GM19351 (cell line): ENCODE results near the gene TMEM18.

Experiments used
- ATAC-seq: cut with Tn5 transposase; IDR thresholded peaks from one replicate; pipeline ENCODE4 v1.9.1; 2021; ENCODE audit warnings: mild to moderate bottlenecking, moderate library complexity; ENCODE audit not compliant: unreplicated experiment

Gene TMEM18

DNA sequence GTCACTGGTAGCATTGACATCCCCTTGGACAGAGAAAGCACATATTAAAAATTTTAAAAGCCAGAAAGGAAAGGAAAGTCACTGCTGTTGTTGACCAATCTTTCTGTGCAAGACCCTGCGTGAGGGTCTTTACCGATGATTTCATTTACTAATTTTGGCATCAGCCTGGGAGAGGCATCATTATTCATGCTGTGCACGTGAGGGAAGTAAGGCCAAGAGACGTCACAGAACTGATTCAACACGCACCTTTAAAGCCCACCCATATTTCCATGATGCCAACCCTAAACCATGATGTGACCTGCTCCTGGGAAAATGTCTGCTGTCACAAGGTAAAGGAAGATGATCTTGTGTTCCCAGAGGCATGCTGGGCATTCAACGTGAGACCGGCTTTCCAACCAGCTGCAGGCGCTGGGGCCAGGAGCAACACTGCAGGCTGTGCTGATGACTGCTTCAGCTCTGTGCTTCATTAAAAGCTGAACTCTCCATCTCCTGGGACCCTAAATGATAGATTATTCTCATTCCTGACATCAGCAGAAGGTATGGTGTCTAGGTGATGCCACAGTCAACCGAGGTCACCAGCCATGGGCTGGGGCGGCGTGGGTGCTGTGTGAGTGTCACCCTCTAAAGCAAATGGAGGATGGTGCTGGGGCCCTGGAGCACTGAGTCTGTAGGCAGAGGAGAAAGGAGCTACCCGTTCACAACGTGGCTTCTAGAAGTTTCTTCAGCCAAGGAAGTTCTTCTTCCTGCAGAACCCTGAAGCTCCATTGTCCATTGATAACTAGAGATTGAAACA is 53.9 kb downstream of the TMEM18 start:
- ATAC-seq, result no peak

- no peak for ATAC-seq
Measured at GRCh38 chr2:622357-622756, 54.8 kb downstream of the TMEM18 start.

GRCh38 chr2:621303-622099 is 55.7 kb downstream of the TMEM18 start:
- ATAC-seq, result no peak

DNA sequence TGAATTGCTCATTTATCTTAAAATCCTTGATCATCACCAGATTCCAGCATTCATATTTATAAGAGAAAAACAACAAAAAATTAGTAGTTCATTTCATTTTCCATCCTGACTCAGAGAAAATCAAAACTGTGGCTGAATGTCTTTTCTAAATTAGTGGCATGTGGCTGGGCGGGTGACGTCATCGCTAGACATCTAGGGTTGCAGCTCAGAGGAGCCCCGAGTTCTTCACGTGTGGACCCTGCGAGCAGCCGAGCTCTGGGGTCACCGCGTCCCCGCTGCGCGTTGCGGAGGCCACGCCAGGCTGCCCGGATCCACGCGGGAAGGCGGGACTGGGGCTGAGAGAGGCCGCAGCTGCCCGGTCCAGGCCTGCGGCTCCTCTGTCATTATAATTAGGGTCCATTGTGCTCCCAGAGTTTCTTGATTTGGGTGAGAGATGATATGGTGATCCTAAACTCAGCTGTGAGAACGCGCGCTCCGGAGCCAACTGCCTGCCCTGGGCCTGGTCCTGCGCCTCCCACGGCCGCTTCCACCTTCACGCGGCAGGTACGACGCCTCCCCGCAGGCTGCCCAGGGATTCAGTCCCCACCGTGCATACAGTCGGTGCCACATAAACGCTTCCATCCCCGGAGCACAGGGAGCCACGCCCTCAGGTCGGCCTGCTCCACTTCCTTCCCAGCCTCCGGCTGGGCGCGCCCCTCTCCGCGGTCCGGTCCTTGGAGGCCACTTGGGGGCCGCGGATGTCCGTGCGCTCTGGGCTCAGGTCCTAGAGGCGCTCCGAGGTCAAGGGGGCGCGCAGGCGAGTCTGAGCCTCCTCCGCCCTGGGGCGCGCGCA is 56.5 kb downstream of the TMEM18 start:
- ATAC-seq, result no peak

GRCh38 chr2:620004-620403 is 57.2 kb downstream of the TMEM18 start:
- no peak for ATAC-seq

GRCh38 chr2:618422-618990 is 58.7 kb downstream of the TMEM18 start:
- ATAC-seq, result no peak

DNA sequence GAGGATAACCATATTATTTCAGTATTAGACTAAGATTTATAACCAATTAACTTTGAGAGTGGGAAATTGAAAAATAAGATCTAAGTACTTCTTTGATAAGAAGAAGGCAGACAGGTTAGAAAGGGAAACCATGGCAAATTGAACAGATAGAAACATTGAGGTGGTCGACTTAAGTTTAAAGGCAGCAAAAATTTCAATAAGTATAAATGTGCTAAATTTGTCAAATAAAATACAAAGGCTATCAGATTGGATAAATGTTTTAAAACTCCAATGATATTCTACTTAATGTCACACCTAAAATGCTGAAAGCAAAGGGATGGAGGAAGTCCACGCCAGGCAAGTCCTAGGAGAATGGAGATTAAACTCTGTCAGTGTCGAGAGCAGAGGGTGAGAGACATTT is 59.2 kb downstream of the TMEM18 start:
- ATAC-seq, result no peak
